Ishikawa (cell line): ENCODE results near the gene DNAH17.

Source experiments
- CEBPB ChIP-seq: IDR thresholded peaks from 2 replicates; pipeline ENCODE4 v1.6.1; 2012
- EGR1 ChIP-seq: IDR thresholded peaks from 2 replicates; pipeline ENCODE4 v1.6.1; 2012
- EP300 ChIP-seq: IDR thresholded peaks from 2 replicates; pipeline ENCODE4 v1.6.1; 2012; ENCODE audit warnings: borderline replicate concordance
- RAD21 ChIP-seq: IDR thresholded peaks from 2 replicates; pipeline ENCODE4 v1.6.1; 2012; ENCODE audit warnings: low read depth
- YY1 ChIP-seq: IDR thresholded peaks from 2 replicates; pipeline ENCODE4 v1.6.1; 2012; ENCODE audit warnings: low read depth
- ZBTB7A ChIP-seq: IDR thresholded peaks from 2 replicates; pipeline ENCODE4 v1.6.1; 2012; ENCODE audit warnings: low read depth
- TF ChIP-seq, protein P1 (sequence below): IDR thresholded peaks from 2 replicates; pipeline ENCODE4 v1.6.1; 2012
- TF ChIP-seq, protein P2 (sequence below): IDR thresholded peaks from 2 replicates; pipeline ENCODE4 v1.6.1; 2012
- TF ChIP-seq, protein P3 (sequence below): IDR thresholded peaks from 2 replicates; pipeline ENCODE4 v1.6.1; 2012; ENCODE audit warnings: low read depth, mild to moderate bottlenecking

DNA sequence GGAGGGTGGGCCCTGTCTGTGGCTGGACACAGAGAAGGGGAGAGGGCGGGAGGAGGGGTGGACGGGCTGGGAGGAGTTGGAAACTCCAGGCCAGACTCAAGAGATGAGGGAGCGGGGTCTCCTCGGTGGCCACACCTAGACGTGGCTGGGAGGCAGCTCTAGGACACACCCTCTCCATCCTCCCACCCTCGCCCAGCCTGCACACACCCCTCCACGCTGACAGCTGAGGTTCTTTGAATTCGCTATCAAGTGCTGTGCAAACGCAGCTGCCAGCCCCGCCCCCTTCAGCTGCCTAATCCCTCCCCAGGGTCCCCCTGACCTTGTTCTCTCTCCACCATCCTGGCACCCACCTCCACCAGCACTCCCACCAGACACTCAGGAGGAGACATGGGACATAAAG is 48.7 kb downstream of the DNAH17 start:
- TF ChIP-seq, protein P1, sequence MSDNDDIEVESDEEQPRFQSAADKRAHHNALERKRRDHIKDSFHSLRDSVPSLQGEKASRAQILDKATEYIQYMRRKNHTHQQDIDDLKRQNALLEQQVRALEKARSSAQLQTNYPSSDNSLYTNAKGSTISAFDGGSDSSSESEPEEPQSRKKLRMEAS = no peak
- no peak for TF ChIP-seq YY1
- no peak for TF ChIP-seq EGR1
- TF ChIP-seq, protein P2, sequence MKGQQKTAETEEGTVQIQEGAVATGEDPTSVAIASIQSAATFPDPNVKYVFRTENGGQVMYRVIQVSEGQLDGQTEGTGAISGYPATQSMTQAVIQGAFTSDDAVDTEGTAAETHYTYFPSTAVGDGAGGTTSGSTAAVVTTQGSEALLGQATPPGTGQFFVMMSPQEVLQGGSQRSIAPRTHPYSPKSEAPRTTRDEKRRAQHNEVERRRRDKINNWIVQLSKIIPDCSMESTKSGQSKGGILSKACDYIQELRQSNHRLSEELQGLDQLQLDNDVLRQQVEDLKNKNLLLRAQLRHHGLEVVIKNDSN = no peak
- TF ChIP-seq RAD21 = no peak
- TF ChIP-seq EP300 = no peak
- TF ChIP-seq, protein P3, sequence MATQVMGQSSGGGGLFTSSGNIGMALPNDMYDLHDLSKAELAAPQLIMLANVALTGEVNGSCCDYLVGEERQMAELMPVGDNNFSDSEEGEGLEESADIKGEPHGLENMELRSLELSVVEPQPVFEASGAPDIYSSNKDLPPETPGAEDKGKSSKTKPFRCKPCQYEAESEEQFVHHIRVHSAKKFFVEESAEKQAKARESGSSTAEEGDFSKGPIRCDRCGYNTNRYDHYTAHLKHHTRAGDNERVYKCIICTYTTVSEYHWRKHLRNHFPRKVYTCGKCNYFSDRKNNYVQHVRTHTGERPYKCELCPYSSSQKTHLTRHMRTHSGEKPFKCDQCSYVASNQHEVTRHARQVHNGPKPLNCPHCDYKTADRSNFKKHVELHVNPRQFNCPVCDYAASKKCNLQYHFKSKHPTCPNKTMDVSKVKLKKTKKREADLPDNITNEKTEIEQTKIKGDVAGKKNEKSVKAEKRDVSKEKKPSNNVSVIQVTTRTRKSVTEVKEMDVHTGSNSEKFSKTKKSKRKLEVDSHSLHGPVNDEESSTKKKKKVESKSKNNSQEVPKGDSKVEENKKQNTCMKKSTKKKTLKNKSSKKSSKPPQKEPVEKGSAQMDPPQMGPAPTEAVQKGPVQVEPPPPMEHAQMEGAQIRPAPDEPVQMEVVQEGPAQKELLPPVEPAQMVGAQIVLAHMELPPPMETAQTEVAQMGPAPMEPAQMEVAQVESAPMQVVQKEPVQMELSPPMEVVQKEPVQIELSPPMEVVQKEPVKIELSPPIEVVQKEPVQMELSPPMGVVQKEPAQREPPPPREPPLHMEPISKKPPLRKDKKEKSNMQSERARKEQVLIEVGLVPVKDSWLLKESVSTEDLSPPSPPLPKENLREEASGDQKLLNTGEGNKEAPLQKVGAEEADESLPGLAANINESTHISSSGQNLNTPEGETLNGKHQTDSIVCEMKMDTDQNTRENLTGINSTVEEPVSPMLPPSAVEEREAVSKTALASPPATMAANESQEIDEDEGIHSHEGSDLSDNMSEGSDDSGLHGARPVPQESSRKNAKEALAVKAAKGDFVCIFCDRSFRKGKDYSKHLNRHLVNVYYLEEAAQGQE = no peak
- TF ChIP-seq ZBTB7A = no peak
- TF ChIP-seq CEBPB = no peak
